ENCODE measurements around the gene LSP1. TPM values are rescaled to one million over a fixed set of nuclear protein-coding genes. Genes with fewer than 3 reads are reported as not detected.

Gene LSP1
- polyA plus RNA-seq, 1 donor from 2014 or later, result not detected

DNA sequence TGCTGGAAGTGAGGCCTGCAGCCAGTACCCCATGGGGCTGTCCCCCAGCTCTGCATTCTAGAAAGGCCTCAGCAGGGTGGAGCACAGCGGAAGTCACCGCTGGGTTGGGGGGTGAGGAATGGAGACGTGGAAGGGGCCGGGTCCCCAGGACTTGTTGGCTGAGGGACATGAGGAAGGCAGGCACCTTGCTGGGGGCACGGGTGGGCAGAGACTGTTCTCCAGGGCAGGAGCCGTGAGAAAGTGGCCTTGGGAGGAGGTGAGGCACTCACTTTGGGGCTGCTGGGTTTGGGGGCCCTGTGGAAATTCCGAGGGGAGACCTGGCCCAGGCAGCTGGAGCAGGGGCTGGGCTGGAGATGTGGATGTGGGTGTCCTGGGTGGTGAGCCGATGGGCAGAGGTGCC is 9.1 kb upstream of the LSP1 start:
- Histone ChIP-seq H3K9ac (ENCODE audit: low read length) (no peak overlapping the region), H3K4me2 (ENCODE audit: low read length) (no peak overlapping the region), H2AFZ (ENCODE audit: low read depth, low read length) (no peak overlapping the region), H3K36me3 (ENCODE audit: insufficient read depth, low read length) (no peaks in the 10 kb centered on the region), H3K79me2 (replicated peaks; ENCODE audit: insufficient read depth, low read length) (no peaks in the 10 kb centered on the region), H3K9me3 (ENCODE audit: low read length) (no peaks in the 10 kb centered on the region), H3K4me3 (ENCODE audit: low read length) (no peak overlapping the region), H3K9me2 (ENCODE audit: insufficient read depth, low read length) (no peaks in the 10 kb centered on the region), H3K27ac (ENCODE audit: low read length) (no peak overlapping the region), H3K27me3 (ENCODE audit: insufficient read depth, low read depth, low read length) (no peaks in the 10 kb centered on the region), H3F3A (ENCODE audit: insufficient read depth, low read length, poor library complexity, severe bottlenecking) (no peaks in the 10 kb centered on the region), H4K20me1 (ENCODE audit: insufficient read depth) (no peaks in the 10 kb centered on the region)
- TF ChIP-seq, protein P1, sequence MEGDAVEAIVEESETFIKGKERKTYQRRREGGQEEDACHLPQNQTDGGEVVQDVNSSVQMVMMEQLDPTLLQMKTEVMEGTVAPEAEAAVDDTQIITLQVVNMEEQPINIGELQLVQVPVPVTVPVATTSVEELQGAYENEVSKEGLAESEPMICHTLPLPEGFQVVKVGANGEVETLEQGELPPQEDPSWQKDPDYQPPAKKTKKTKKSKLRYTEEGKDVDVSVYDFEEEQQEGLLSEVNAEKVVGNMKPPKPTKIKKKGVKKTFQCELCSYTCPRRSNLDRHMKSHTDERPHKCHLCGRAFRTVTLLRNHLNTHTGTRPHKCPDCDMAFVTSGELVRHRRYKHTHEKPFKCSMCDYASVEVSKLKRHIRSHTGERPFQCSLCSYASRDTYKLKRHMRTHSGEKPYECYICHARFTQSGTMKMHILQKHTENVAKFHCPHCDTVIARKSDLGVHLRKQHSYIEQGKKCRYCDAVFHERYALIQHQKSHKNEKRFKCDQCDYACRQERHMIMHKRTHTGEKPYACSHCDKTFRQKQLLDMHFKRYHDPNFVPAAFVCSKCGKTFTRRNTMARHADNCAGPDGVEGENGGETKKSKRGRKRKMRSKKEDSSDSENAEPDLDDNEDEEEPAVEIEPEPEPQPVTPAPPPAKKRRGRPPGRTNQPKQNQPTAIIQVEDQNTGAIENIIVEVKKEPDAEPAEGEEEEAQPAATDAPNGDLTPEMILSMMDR (IDR thresholded peaks at IDR 0.05; ENCODE audit: poor library complexity, severe bottlenecking), result no peak
- no peak for TF ChIP-seq POLR2AphosphoS5 (IDR thresholded peaks at IDR 0.05)
- no peak for TF ChIP-seq SMC3 (conservative IDR thresholded peaks at IDR 0.05; ENCODE audit: poor library complexity)
- TF ChIP-seq MXI1 (conservative IDR thresholded peaks at IDR 0.05; ENCODE audit: poor library complexity, severe bottlenecking), result no peak
- no peak for TF ChIP-seq RAD21 (conservative IDR thresholded peaks at IDR 0.05)
- TF ChIP-seq TAF1 (IDR thresholded peaks at IDR 0.05; ENCODE audit: low read depth), result no peak
- no peak for TF ChIP-seq EP300 (conservative IDR thresholded peaks at IDR 0.05; ENCODE audit: poor library complexity, severe bottlenecking)
- TF ChIP-seq, protein P2, sequence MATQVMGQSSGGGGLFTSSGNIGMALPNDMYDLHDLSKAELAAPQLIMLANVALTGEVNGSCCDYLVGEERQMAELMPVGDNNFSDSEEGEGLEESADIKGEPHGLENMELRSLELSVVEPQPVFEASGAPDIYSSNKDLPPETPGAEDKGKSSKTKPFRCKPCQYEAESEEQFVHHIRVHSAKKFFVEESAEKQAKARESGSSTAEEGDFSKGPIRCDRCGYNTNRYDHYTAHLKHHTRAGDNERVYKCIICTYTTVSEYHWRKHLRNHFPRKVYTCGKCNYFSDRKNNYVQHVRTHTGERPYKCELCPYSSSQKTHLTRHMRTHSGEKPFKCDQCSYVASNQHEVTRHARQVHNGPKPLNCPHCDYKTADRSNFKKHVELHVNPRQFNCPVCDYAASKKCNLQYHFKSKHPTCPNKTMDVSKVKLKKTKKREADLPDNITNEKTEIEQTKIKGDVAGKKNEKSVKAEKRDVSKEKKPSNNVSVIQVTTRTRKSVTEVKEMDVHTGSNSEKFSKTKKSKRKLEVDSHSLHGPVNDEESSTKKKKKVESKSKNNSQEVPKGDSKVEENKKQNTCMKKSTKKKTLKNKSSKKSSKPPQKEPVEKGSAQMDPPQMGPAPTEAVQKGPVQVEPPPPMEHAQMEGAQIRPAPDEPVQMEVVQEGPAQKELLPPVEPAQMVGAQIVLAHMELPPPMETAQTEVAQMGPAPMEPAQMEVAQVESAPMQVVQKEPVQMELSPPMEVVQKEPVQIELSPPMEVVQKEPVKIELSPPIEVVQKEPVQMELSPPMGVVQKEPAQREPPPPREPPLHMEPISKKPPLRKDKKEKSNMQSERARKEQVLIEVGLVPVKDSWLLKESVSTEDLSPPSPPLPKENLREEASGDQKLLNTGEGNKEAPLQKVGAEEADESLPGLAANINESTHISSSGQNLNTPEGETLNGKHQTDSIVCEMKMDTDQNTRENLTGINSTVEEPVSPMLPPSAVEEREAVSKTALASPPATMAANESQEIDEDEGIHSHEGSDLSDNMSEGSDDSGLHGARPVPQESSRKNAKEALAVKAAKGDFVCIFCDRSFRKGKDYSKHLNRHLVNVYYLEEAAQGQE (IDR thresholded peaks at IDR 0.05; ENCODE audit: borderline replicate concordance), result no peak
- TF ChIP-seq EZH2 (IDR thresholded peaks at IDR 0.05; ENCODE audit: borderline replicate concordance, insufficient read depth, low read length, poor library complexity, severe bottlenecking), result no peak

DNA sequence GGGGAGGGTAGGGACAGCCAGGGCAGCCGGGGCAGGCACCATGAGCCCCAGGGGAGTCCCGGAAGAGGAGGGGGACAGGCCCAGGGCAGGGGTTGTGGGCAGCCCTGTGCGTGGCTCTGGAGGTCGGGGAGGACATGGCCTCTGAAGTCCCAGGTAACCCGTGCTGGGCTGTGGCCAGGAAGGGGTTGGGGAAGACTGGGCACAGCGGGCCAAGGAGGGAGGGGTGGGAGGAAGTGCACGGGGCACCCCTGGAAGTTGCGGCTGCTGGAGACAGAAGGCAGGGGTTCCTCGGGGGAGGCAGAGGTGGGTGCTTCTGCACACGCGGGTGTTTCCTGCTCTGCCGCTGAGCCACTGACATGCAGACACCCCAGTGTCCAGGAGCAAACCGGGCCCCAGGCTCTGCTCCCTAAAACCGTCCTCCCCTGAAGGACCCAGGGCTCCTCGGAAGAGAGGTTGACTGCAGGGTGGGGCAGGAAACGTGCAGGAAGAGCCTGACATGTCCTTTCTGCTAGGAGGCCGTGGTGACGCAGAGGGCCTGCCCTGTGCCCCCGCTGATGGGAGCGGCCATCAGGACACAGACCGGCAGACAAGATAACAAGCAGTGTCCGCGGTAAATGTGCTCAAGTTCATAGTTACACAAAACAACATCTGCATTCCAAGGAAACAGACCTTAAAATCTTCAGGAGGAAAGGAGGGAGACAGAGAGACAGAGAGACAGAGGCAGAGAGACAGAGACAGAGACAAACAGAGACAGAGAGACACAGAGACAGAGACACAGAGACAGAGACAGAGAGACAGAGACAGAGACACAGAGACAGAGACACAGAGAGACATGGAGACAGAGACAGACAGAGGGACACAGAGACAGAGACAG is 8.4 kb upstream of the LSP1 start:
- Histone ChIP-seq H4K20me1 (ENCODE audit: insufficient read depth) (no peaks in the 10 kb centered on the region), H3K4me3 (ENCODE audit: low read length) (no peak overlapping the region), H3K9ac (ENCODE audit: low read length) (no peak overlapping the region), H3K27ac (ENCODE audit: low read length) (no peak overlapping the region), H3K36me3 (ENCODE audit: insufficient read depth, low read length) (no peaks in the 10 kb centered on the region), H3K79me2 (replicated peaks; ENCODE audit: insufficient read depth, low read length) (no peaks in the 10 kb centered on the region), H2AFZ (ENCODE audit: low read depth, low read length) (no peak overlapping the region), H3F3A (ENCODE audit: insufficient read depth, low read length, poor library complexity, severe bottlenecking) (no peaks in the 10 kb centered on the region), H3K4me2 (ENCODE audit: low read length) (no peak overlapping the region), H3K27me3 (ENCODE audit: insufficient read depth, low read depth, low read length) (no peaks in the 10 kb centered on the region), H3K9me3 (ENCODE audit: low read length) (no peaks in the 10 kb centered on the region), H3K9me2 (ENCODE audit: insufficient read depth, low read length) (no peaks in the 10 kb centered on the region)
- TF ChIP-seq SMC3 (conservative IDR thresholded peaks at IDR 0.05; ENCODE audit: poor library complexity), result no peak
- TF ChIP-seq, protein P1 (IDR thresholded peaks at IDR 0.05; ENCODE audit: poor library complexity, severe bottlenecking), result no peak
- TF ChIP-seq EZH2 (IDR thresholded peaks at IDR 0.05; ENCODE audit: borderline replicate concordance, insufficient read depth, low read length, poor library complexity, severe bottlenecking), result no peak
- TF ChIP-seq POLR2AphosphoS5 (IDR thresholded peaks at IDR 0.05), result no peak
- TF ChIP-seq EP300 (conservative IDR thresholded peaks at IDR 0.05; ENCODE audit: poor library complexity, severe bottlenecking), result no peak
- no peak for TF ChIP-seq TAF1 (IDR thresholded peaks at IDR 0.05; ENCODE audit: low read depth)
- no peak for TF ChIP-seq RAD21 (conservative IDR thresholded peaks at IDR 0.05)
- TF ChIP-seq, protein P2 (IDR thresholded peaks at IDR 0.05; ENCODE audit: borderline replicate concordance), result no peak
- no peak for TF ChIP-seq MXI1 (conservative IDR thresholded peaks at IDR 0.05; ENCODE audit: poor library complexity, severe bottlenecking)

All from neural cell (in vitro differentiated cells).